Right ventricle myocardium superior (tissue), 1 donor: Measurements from ENCODE around the gene MNT. TPM values are rescaled to one million over a fixed set of nuclear protein-coding genes. Genes with fewer than 3 reads are reported as not detected.

Experiments used
- ATAC-seq: fragments of 200-7000 bp; cut with Tn5 transposase; one replicate; pipeline ENCODE4 v1.9.1; 2020; ENCODE audit warnings: mild to moderate bottlenecking; ENCODE audit not compliant: poor library complexity
- DNase-seq: peaks from one replicate; pipeline ENCODE4 v3.0.0-alpha.2; 2020
- intact Hi-C: fragments of 100-400 bp; cut with DNase I; formaldehyde crosslinking; loops from one replicate; pipeline ENCODE4 v1.11.2; 2022
- total RNA-seq: library from RNA; stranded (reverse); fragmentation: NEBNext Ultra II Directional; extraction: Animal tissue kit (Norgen Biotek cat#: 25700); gene quantifications from one replicate; pipeline ENCODE4 v1.2.1, GENCODE V29; 2021
- donor health status: DM: no; HTN: yes; CAD: no; lungs with severe emphysema.

Gene MNT
- total RNA-seq, 1 donor from 2014 or later: 10.1 TPM

- intact Hi-C loops: no loop called here
- ATAC-seq: no peak
Measured at GRCh38 chr17:2346475-2346874, 54.4 kb downstream of the MNT start.

GRCh38 chr17:2344528-2344927, 56.3 kb downstream of the MNT start:
- DNase-seq (no peak), ATAC-seq (no peak)
- intact Hi-C loops: no loop called here

More at GRCh38 chr17:2346475-2346874, 54.4 kb downstream of the MNT start:
- no peak for DNase-seq

GRCh38 chr17:2343421-2343820, 57.4 kb downstream of the MNT start:
- no peak for ATAC-seq
- DNase-seq: no peak
- intact Hi-C loops: no loop called here

GRCh38 chr17:2338315-2338657, 62.6 kb downstream of the MNT start:
- DNase-seq (no peak), ATAC-seq (no peak)
- intact Hi-C loops: no loop called here

- DNase-seq (peak; percentile 78), ATAC-seq (peak; percentile 61)
- intact Hi-C loops: no loop called here
Measured at GRCh38 chr17:2337544-2338314, 63.1 kb downstream of the MNT start.

- ATAC-seq (peak; percentile 71), DNase-seq (peak; percentile 78)
- intact Hi-C loops: no loop called here
Measured at GRCh38 chr17:2336852-2337543, 63.9 kb downstream of the MNT start, which contains the start of gene SGSM2. SGSM2 (plus strand) TSS chr17:2337501; CDS start chr17:2337689, 188 bp downstream.

- DNase-seq: peak; percentile 94
- peak; percentile 97 for ATAC-seq
- intact Hi-C loops: no loop called here
Measured at GRCh38 chr17:2336215-2336851, 64.5 kb downstream of the MNT start, which contains the start of gene TSR1. TSR1 (minus strand) TSS chr17:2336457; CDS start chr17:2336427, 30 bp downstream.

- intact Hi-C loops: no loop called here
- DNase-seq (peak; percentile 47), ATAC-seq (no peak)
Measured at GRCh38 chr17:2335726-2336214, 65.1 kb downstream of the MNT start.

Other genes starting within 250 kb of the MNT start
- gene SMG6, start 97.3 kb downstream of the MNT start, total RNA-seq: 19.3 TPM
- 8.3 TPM for gene SRR, start 97.1 kb downstream of the MNT start, total RNA-seq
- gene TSR1, start 64.6 kb downstream of the MNT start, total RNA-seq: 19.4 TPM
- gene SGSM2, start 63.6 kb downstream of the MNT start, total RNA-seq: 23.0 TPM
- gene METTL16, start 110.8 kb upstream of the MNT start, total RNA-seq: 16.7 TPM
- gene PAFAH1B1, start 192.6 kb upstream of the MNT start, total RNA-seq: 104 TPM